Breast epithelium (tissue), 4 donors: Measurements from ENCODE around the gene TMEM8B. TPM values are rescaled to one million over a fixed set of nuclear protein-coding genes. Genes with fewer than 3 reads are reported as not detected.

Experiments
- DNase-seq, 2 donors: peaks; one replicate each; pipeline ENCODE4 v3.0.0-alpha.2; 2019; ENCODE audit warnings: low spot score in 2 of 2
- H3K27ac ChIP-seq, 2 donors: fragments of 200-600 bp; sonication (generic) in 1 of 2; one replicate each; pipeline ENCODE4 v1.5.1; 2016 to 2019; ENCODE audit warnings: mild to moderate bottlenecking in 1 of 2
- H3K27me3 ChIP-seq, 2 donors: fragments of 200-600 bp; sonication (generic) in 1 of 2; one replicate each; pipeline versions ENCODE4 v1.5.1 to v1.6.0; 2017 to 2019; ENCODE audit warnings: control low read depth in 1 of 2, mild to moderate bottlenecking in 1 of 2
- H3K36me3 ChIP-seq: fragments of 200-600 bp; one replicate; pipeline ENCODE4 v1.5.1; 2019
- H3K4me1 ChIP-seq, 2 donors: fragments of 200-600 bp; sonication (generic); one replicate each; pipeline ENCODE4 v1.5.1; 2016 to 2019; ENCODE audit warnings: control low read depth in 1 of 2
- H3K4me3 ChIP-seq, 3 donors: fragments of 200-600 bp; sonication (generic); 1 replicate in 2 of 3; 2 replicates in 1 of 3; pipeline ENCODE4 v1.5.1; 2016 to 2019; ENCODE audit warnings: mild to moderate bottlenecking in 3 of 3, moderate library complexity in 2 of 3
- H3K9me3 ChIP-seq, 2 donors: fragments of 200-600 bp; sonication (generic) in 1 of 2; one replicate each; pipeline ENCODE4 v1.5.1; 2016 to 2019; ENCODE audit warnings: control low read depth in 1 of 2
- CTCF ChIP-seq, 3 donors: fragments of 450-650 bp; IDR thresholded peaks; one replicate each; pipeline ENCODE4 v1.5.1; 2016 to 2017; ENCODE audit warnings: antibody characterized with exemption in 3 of 3, mild to moderate bottlenecking in 3 of 3, moderate library complexity in 3 of 3
- POLR2A ChIP-seq: fragments of 450-650 bp; IDR thresholded peaks from one replicate; pipeline ENCODE4 v1.6.1; 2016; ENCODE audit warnings: antibody characterized with exemption, mild to moderate bottlenecking, moderate library complexity
- POLR2AphosphoS5 ChIP-seq, 3 donors: sonication (generic); formaldehyde crosslinking; IDR thresholded peaks; one replicate each; pipeline ENCODE4 v1.6.1; 2017; ENCODE audit warnings: antibody characterized with exemption in 3 of 3
- intact Hi-C: fragments of 100-400 bp; cut with DNase I; formaldehyde crosslinking; loops from one replicate; pipeline ENCODE4 v1.15.1; 2023; ENCODE audit warnings: low total_unique reads
- total RNA-seq, 3 donors: library from RNA; depleted of rRNA; stranded (reverse); fragments of >200 nt; gene quantifications; one replicate each; pipeline ENCODE4 v1.1.0, GENCODE V29; 2016

TMEM8B gene
- total RNA-seq, 3 donors from 2014 or later, result 4.9 to 7.9 (median 6.7) TPM

GRCh38 chr9:35859990-35860339, 30.9 kb downstream of the TMEM8B start:
- intact Hi-C loops, result no loop called here
- no peak overlapping the region for H3K4me3 ChIP-seq
- H3K27ac ChIP-seq, result no peak overlapping the region
- peaks cover 0 to 4% of the 10 kb centered on the region in 2 donors for H3K27me3 ChIP-seq
- TF ChIP-seq POLR2A, result no peak
- no peak for TF ChIP-seq POLR2AphosphoS5 (IDR thresholded peaks at IDR 0.05)
- TF ChIP-seq CTCF (IDR thresholded peaks at IDR 0.05), result no peak
- H3K36me3 ChIP-seq, result no peaks in the 10 kb centered on the region
- H3K4me1 ChIP-seq, result no peaks in the 10 kb centered on the region
- no peaks in the 10 kb centered on the region for H3K9me3 ChIP-seq
- DNase-seq, result no peak

- intact Hi-C loops, result no loop called here
- H3K27me3 ChIP-seq, result peaks cover 0 to 4% of the 10 kb centered on the region in 2 donors
- H3K4me3 ChIP-seq, result no peak overlapping the region
- DNase-seq, result no peak
- no peak overlapping the region for H3K27ac ChIP-seq
- no peak for TF ChIP-seq POLR2A
- no peak for TF ChIP-seq CTCF (IDR thresholded peaks at IDR 0.05)
- TF ChIP-seq POLR2AphosphoS5 (IDR thresholded peaks at IDR 0.05), result no peak
- no peaks in the 10 kb centered on the region for H3K9me3 ChIP-seq
- no peaks in the 10 kb centered on the region for H3K36me3 ChIP-seq
- H3K4me1 ChIP-seq, result no peaks in the 10 kb centered on the region
Observed at GRCh38 chr9:35861161-35861897, 32.3 kb downstream of the TMEM8B start.

- intact Hi-C loops, result no loop called here
- Histone ChIP-seq H3K4me3 (no peak overlapping the region), H3K4me1 (no peaks in the 10 kb centered on the region), H3K27ac (no peak overlapping the region), H3K36me3 (no peaks in the 10 kb centered on the region), H3K9me3 (no peaks in the 10 kb centered on the region), H3K27me3 (peaks cover 0 to 6% of the 10 kb centered on the region in 2 donors)
- no peak for DNase-seq
- TF ChIP-seq CTCF (IDR thresholded peaks at IDR 0.05) (no peak), POLR2A (no peak), POLR2AphosphoS5 (IDR thresholded peaks at IDR 0.05) (no peak)
Observed at GRCh38 chr9:35862328-35862727, 33.3 kb downstream of the TMEM8B start.

GRCh38 chr9:35863583-35863982, 34.6 kb downstream of the TMEM8B start:
- intact Hi-C loops, result no loop called here
- H3K4me3 ChIP-seq, result no peak overlapping the region
- no peak overlapping the region for H3K27ac ChIP-seq
- no peaks in the 10 kb centered on the region for H3K4me1 ChIP-seq
- H3K9me3 ChIP-seq, result no peaks in the 10 kb centered on the region
- H3K36me3 ChIP-seq, result no peaks in the 10 kb centered on the region
- TF ChIP-seq POLR2A, result no peak
- no peak for TF ChIP-seq CTCF (IDR thresholded peaks at IDR 0.05)
- no peak for TF ChIP-seq POLR2AphosphoS5 (IDR thresholded peaks at IDR 0.05)
- no peak for DNase-seq
- peaks cover 0 to 8% of the 10 kb centered on the region in 2 donors for H3K27me3 ChIP-seq

GRCh38 chr9:35864695-35865255, 35.7 kb downstream of the TMEM8B start:
- H3K9me3 ChIP-seq, result no peaks in the 10 kb centered on the region
- intact Hi-C loops, result no loop called here
- peaks cover 0 to 8% of the 10 kb centered on the region in 2 donors for H3K27me3 ChIP-seq
- TF ChIP-seq POLR2A (no peak), POLR2AphosphoS5 (IDR thresholded peaks at IDR 0.05) (no peak), CTCF (IDR thresholded peaks at IDR 0.05) (no peak)
- no peak overlapping the region for H3K4me3 ChIP-seq
- no peaks in the 10 kb centered on the region for H3K4me1 ChIP-seq
- H3K27ac ChIP-seq, result no peak overlapping the region
- H3K36me3 ChIP-seq, result no peaks in the 10 kb centered on the region
- no peak for DNase-seq
